K562 (cell line): Measurements from ENCODE around the gene VENTX. TPM values are rescaled to one million over a fixed set of nuclear protein-coding genes. Genes with fewer than 3 reads are reported as not detected.

Experiments used
- ATAC-seq: fragments of 200-7000 bp; cut with Tn5 transposase; 3 replicates; pipeline ENCODE4 v1.9.1; 2020; ENCODE audit warnings: moderate library complexity
- BruUV-seq: library from RNA; stranded (reverse); fragments of 400-500 nt; replicated peaks from 2 replicates; lab custom pipeline; 2021; lab: Mats Ljungman, UMichigan
- CTCF ChIA-PET: fragments of 300-600 bp; formaldehyde crosslinking; extraction: SDS; loops from one replicate; lab custom pipeline; 2021; ENCODE audit warnings: low intra/inter-chr PET ratio; lab: Yijun Ruan, JAX
- POLR2A ChIA-PET: fragments of 300-600, 350-650 bp; sonication (Branson Sonifier 250); formaldehyde crosslinking; extraction: SDS; loops from one replicate; lab custom pipeline; 2021; ENCODE audit warnings: antibody characterized with exemption, inconsistent platforms; lab: Yijun Ruan, JAX
- DNase-seq, 4 experiments: peaks; one replicate each; pipeline versions ENCODE4 v3.0.0 to v3.0.0-alpha.2; 2011 to 2018; ENCODE audit warnings: low spot score in 3 of 4, mixed read lengths in 3 of 4; ENCODE audit errors: extremely low read depth in 1 of 4
- FAIRE-seq: peaks from 2 replicates; lab custom pipeline; 2011; peaks lifted over from hg19 to GRCh38; lab: Jason Lieb, UNC
- H2AFZ ChIP-seq: 2 replicates; pipeline ENCODE4 v1.6.0; 2011; ENCODE audit warnings: low read depth, low read length, control low read depth, inconsistent platforms
- H3K27ac ChIP-seq: fragments of 200-600 bp; 3 replicates; pipeline ENCODE4 v1.8.0; 2011; ENCODE audit warnings: low read depth, mild to moderate bottlenecking, control low read depth, inconsistent platforms, low read length, moderate library complexity, mixed read lengths; ENCODE audit errors: extremely low read depth
- H3K27me3 ChIP-seq, 2 experiments: fragments of 300-600 bp in 1 of 2; 2 replicates in 1 of 2; 3 replicates in 1 of 2; pipeline versions ENCODE4 v1.6.0 to v1.8.0; 2011; ENCODE audit warnings: inconsistent platforms in 2 of 2, low read length in 2 of 2, mild to moderate bottlenecking in 1 of 2, mixed read lengths in 1 of 2, moderate library complexity in 1 of 2; ENCODE audit not compliant: control insufficient read depth in 2 of 2, insufficient read depth in 2 of 2
- H3K36me3 ChIP-seq: fragments of 300-600 bp; 3 replicates; pipeline ENCODE4 v1.8.0; 2011; ENCODE audit warnings: mild to moderate bottlenecking, low read length, inconsistent platforms; ENCODE audit not compliant: control insufficient read depth, insufficient read depth
- H3K4me1 ChIP-seq, 2 experiments: fragments of 200-600 bp in 1 of 2; replicated peaks in 1 of 2; 2 replicates in 1 of 2; 3 replicates in 1 of 2; pipeline versions ENCODE4 v1.5.1 to v1.8.0; 2011; ENCODE audit warnings: inconsistent platforms in 2 of 2, low read length in 2 of 2, mild to moderate bottlenecking in 1 of 2, mixed read lengths in 1 of 2, moderate library complexity in 1 of 2; ENCODE audit not compliant: control insufficient read depth in 2 of 2, insufficient read depth in 2 of 2
- H3K4me2 ChIP-seq: 2 replicates; pipeline ENCODE4 v1.6.1; 2011; ENCODE audit warnings: low read length, control low read depth, inconsistent platforms, mixed read lengths; ENCODE audit not compliant: insufficient read depth
- H3K4me3 ChIP-seq: fragments of 200-600 bp; sonication (generic), shearing (Covaris generic); 2 replicates; pipeline ENCODE4 v1.5.1; 2016; ENCODE audit warnings: control low read depth, inconsistent platforms
- H3K79me2 ChIP-seq: fragments of 200-600 bp; 3 replicates; pipeline ENCODE4 v1.8.0; 2011; ENCODE audit warnings: low read length, inconsistent platforms; ENCODE audit not compliant: control insufficient read depth, insufficient read depth
- H3K9ac ChIP-seq, 2 experiments: 2 replicates each; pipeline versions ENCODE4 v1.6.0 to v1.6.1; 2011; ENCODE audit warnings: low read depth in 2 of 2, low read length in 2 of 2, control low read depth in 1 of 2, inconsistent platforms in 1 of 2, mild to moderate bottlenecking in 1 of 2, mixed read lengths in 1 of 2; ENCODE audit not compliant: insufficient read depth in 1 of 2
- H3K9me1 ChIP-seq: one replicate; pipeline ENCODE4 v1.6.0; 2011; ENCODE audit warnings: inconsistent platforms, mild to moderate bottlenecking, low read length, moderate library complexity; ENCODE audit not compliant: control insufficient read depth, insufficient read depth
- H3K9me3 ChIP-seq: replicated peaks from 2 replicates; pipeline ENCODE4 v1.5.1; 2011; ENCODE audit warnings: low read depth, low read length, inconsistent platforms; ENCODE audit not compliant: control insufficient read depth, insufficient read depth
- H4K20me1 ChIP-seq: replicated peaks from 2 replicates; pipeline ENCODE4 v1.6.1; 2011; ENCODE audit warnings: low read length, inconsistent platforms, mixed read lengths; ENCODE audit not compliant: control insufficient read depth, insufficient read depth
- FOSL1 ChIP-seq: fragments of 200-800 bp; sonication (Bioruptor generic); conservative IDR thresholded peaks from 2 replicates; pipeline ENCODE4 v1.6.1; 2016; ENCODE audit warnings: missing genetic modification characterization, missing compliant biosample characterization
- FOXK2 ChIP-seq, 2 experiments: fragments of 450-650 bp; IDR thresholded peaks in 1 of 2; conservative IDR thresholded peaks in 1 of 2; 2 replicates each; pipeline ENCODE4 v1.6.1; 2016; ENCODE audit warnings: low read depth in 2 of 2, mild to moderate bottlenecking in 1 of 2
- KLF13 ChIP-seq: fragments of 450-650 bp; IDR thresholded peaks from 2 replicates; pipeline ENCODE4 v1.6.1; 2016; ENCODE audit warnings: missing genetic modification characterization, low read depth, mild to moderate bottlenecking, missing compliant biosample characterization, moderate library complexity, borderline replicate concordance
- MGA ChIP-seq: fragments of 450-650 bp; IDR thresholded peaks from 2 replicates; pipeline ENCODE4 v1.6.1; 2016; ENCODE audit warnings: mild to moderate bottlenecking, moderate library complexity
- NFIC ChIP-seq: fragments of 450-650 bp; IDR thresholded peaks from 2 replicates; pipeline ENCODE4 v1.6.1; 2017; ENCODE audit warnings: mild to moderate bottlenecking, inconsistent platforms
- WGBS: fragments of 100-300 bp; shearing (Covaris generic); methylation state at CpG from one replicate; pipeline ENCODE4 v1.1.6; 2016; ENCODE audit warnings: low coverage, mixed read lengths; ENCODE audit not compliant: insufficient coverage; ENCODE audit errors: missing lambda C conversion rate; 5-methylcytosine and 5-hydroxymethylcytosine counted together
- in situ Hi-C: fragments of 300-500 bp; cut with MboI; formaldehyde crosslinking; loops from 4 replicates; pipeline ENCODE4 v1.15.0; 2018; ENCODE audit warnings: inconsistent platforms, mixed read lengths
- intact Hi-C: fragments of 100-400 bp; cut with micrococcal nuclease; formaldehyde crosslinking; loops from 2 replicates; pipeline ENCODE4 v1.14.2; 2022
- polyA plus RNA-seq, 8 experiments: library from polyadenylated mRNA; depleted of rRNA in 4 of 8; stranded (reverse) in 5 of 8; unstranded in 3 of 8; fragments of >200 nt; fragmentation: Nextera tagmentation in 2 of 8; fragmentation: Illumina TruSeq in 1 of 8; extraction: Ambion mirVana in 2 of 8; extraction: Trizol in 1 of 8; gene quantifications; 2 replicates each; pipeline versions ENCODE4 v1.2.1 to v1.2.3, GENCODE V29; 2011 to 2014; ENCODE audit warnings: inconsistent platforms in 1 of 8, missing spikeins in 1 of 8
- total RNA-seq, 7 experiments: library from RNA; depleted of rRNA in 6 of 7; stranded (reverse); fragments of >200 nt in 6 of 7; fragmentation: Illumina TruSeq in 2 of 7; extraction: Trizol in 2 of 7; gene quantifications; 2 replicates each; pipeline versions ENCODE4 v1.2.1 to v1.2.3, GENCODE V29; 2011 to 2021; ENCODE audit warnings: low replicate concordance in 1 of 7
- TF ChIP-seq, protein P1 (sequence below): fragments of 450-650 bp; IDR thresholded peaks from 2 replicates; pipeline ENCODE4 v1.6.1; 2016; ENCODE audit warnings: borderline replicate concordance

VENTX gene
- total and polyA plus RNA-seq, 9 of the 15 experiments (the other 6 are each of a cell fraction or from before 2014, with no cell fraction given): 0.07 to 0.70 (median 0.20) TPM; not detected in 1

GRCh38 chr10:133242611-133243356 lies 5.1 kb downstream of the VENTX start:
- Histone ChIP-seq H3K4me3 (no peak overlapping the region), H3K27me3 (no peaks in the 10 kb centered on the region), H4K20me1 (no peaks in the 10 kb centered on the region), H3K79me2 (no peaks in the 10 kb centered on the region), H3K9me3 (no peaks in the 10 kb centered on the region), H3K27ac (no peak overlapping the region; the same call in 2 of the 3 replicates), H3K36me3 (no peaks in the 10 kb centered on the region), H3K4me1 (peaks cover 26 to 83% of the 10 kb centered on the region in 2 experiments), H2AFZ (no peak overlapping the region), H3K4me2 (no peak overlapping the region; the same call in 1 of the 2 replicates), H3K9ac (peak overlapping the region in 1 of 2 experiments; percentile 68; a peak in 2 of 4 replicates), H3K9me1 (no peaks in the 10 kb centered on the region)
- in situ Hi-C loops (no loop called here), intact Hi-C loops (no loop called here)
- ATAC-seq (no peak), DNase-seq (peak in 1 of 4 experiments; percentile 32), FAIRE-seq (peak; percentile 15)
- ChIA-PET CTCF (no interaction called here), POLR2A (interaction anchor here (0.8 to 0.9 kb wide), 2 partner anchors 16 to 18 kb away, joined by 3 to 4 read pairs; no protein-coding TSS in a partner anchor)
- 45% methylated on average over 20 of the region's 27 CpGs for WGBS
- BruUV-seq: no TSS peak
- no peak for TF ChIP-seq MGA
- peak; percentile 37; the same call in 1 of the 2 replicates for TF ChIP-seq FOSL1 (tag)
- TF ChIP-seq FOXK2 (conservative IDR thresholded peaks at IDR 0.05 in 1 of 2, IDR thresholded peaks at IDR 0.05 in 1 of 2; ENCODE audit: low read depth in 2 of 2): peak; percentile 10 to 33; a peak in 1 of 4 replicates
- TF ChIP-seq, protein P1, sequence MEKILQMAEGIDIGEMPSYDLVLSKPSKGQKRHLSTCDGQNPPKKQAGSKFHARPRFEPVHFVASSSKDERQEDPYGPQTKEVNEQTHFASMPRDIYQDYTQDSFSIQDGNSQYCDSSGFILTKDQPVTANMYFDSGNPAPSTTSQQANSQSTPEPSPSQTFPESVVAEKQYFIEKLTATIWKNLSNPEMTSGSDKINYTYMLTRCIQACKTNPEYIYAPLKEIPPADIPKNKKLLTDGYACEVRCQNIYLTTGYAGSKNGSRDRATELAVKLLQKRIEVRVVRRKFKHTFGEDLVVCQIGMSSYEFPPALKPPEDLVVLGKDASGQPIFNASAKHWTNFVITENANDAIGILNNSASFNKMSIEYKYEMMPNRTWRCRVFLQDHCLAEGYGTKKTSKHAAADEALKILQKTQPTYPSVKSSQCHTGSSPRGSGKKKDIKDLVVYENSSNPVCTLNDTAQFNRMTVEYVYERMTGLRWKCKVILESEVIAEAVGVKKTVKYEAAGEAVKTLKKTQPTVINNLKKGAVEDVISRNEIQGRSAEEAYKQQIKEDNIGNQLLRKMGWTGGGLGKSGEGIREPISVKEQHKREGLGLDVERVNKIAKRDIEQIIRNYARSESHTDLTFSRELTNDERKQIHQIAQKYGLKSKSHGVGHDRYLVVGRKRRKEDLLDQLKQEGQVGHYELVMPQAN: peak; percentile 64; the same call in 1 of the 2 replicates
- peak; percentile 74; the same call in 1 of the 2 replicates for TF ChIP-seq KLF13 (tag)
- TF ChIP-seq NFIC: 0 out of 2 replicates have a peak, but pooled peaks have one; percentile 16
